Measurements from ENCODE around the gene ZNF512. TPM values are rescaled to one million over a fixed set of nuclear protein-coding genes. Genes with fewer than 3 reads are reported as not detected.
"Not testable (repeated sequence)": the region's sequence is repeated elsewhere in the genome, so short reads cannot be mapped to it uniquely, and the experiment has no call there.

ZNF512 gene
- 43.6 and 52.5 TPM in 2 replicates for total RNA-seq
- long read RNA-seq, transcript ZNF512-202 (14 exons, 3,417 nt) = minor isoform, 18 of 234 reads
- long read RNA-seq, transcript ZNF512-201 (14 exons, 3,541 nt) = major isoform, 93 of 234 reads
- long read RNA-seq, transcript ZNF512-208 (13 exons, 3,543 nt) = minor isoform, 70 of 234 reads
- long read RNA-seq, partial matches to known transcripts = 19 of 234 reads
- long read RNA-seq, other reads (novel, unspliced or antisense) = 34 of 234 reads

GRCh38 chr2:27582695-27583389 lies at the start of gene ZNF512:
Gene ZNF512, plus strand, starts transcription at chr2:27583042. Its CDS starts 71 bp downstream, at chr2:27583113.
- peak; percentile 94 for DNase-seq (ENCODE audit: extremely low spot score, unreplicated experiment)
- peak within 1 kb of the TSS; percentile 86 for H3K4me3 Mint-ChIP-seq (ENCODE audit: unreplicated experiment)
- peaks cover 27% of the 10 kb centered on the region for H3K9me3 Mint-ChIP-seq (ENCODE audit: unreplicated experiment)
- H3K27ac Mint-ChIP-seq (ENCODE audit: unreplicated experiment) = peak within 1 kb of the TSS; percentile 97
- no peaks in the 10 kb centered on the region for H3K27me3 Mint-ChIP-seq (ENCODE audit: unreplicated experiment)
- peaks cover 36% of the 10 kb centered on the region for H3K4me1 Mint-ChIP-seq (ENCODE audit: unreplicated experiment)
- peak; percentile 9 for TF ChIP-seq CTCF (IDR thresholded peaks at IDR 0.05)
- H3K36me3 Mint-ChIP-seq (ENCODE audit: unreplicated experiment) = peaks cover 10% of the 10 kb centered on the region

- no peak for DNase-seq (ENCODE audit: extremely low spot score, unreplicated experiment)
- Mint-ChIP-seq H3K36me3 (ENCODE audit: unreplicated experiment) (no peaks in the 10 kb centered on the region), H3K9me3 (ENCODE audit: unreplicated experiment) (no peaks in the 10 kb centered on the region), H3K4me3 (ENCODE audit: unreplicated experiment) (no peak overlapping the region), H3K27me3 (ENCODE audit: unreplicated experiment) (peaks cover 46% of the 10 kb centered on the region), H3K4me1 (ENCODE audit: unreplicated experiment) (no peaks in the 10 kb centered on the region), H3K27ac (ENCODE audit: unreplicated experiment) (no peak overlapping the region)
- TF ChIP-seq CTCF (IDR thresholded peaks at IDR 0.05) = no peak
Measured at GRCh38 chr2:27537287-27537686, 45.6 kb upstream of the ZNF512 start.

GRCh38 chr2:27538839-27539450 lies 43.9 kb upstream of the ZNF512 start:
- H3K27ac Mint-ChIP-seq (ENCODE audit: unreplicated experiment); H3K4me3 Mint-ChIP-seq (ENCODE audit: unreplicated experiment); DNase-seq (ENCODE audit: extremely low spot score, unreplicated experiment): not testable (repeated sequence)

GRCh38 chr2:27539649-27540048 lies 43.2 kb upstream of the ZNF512 start:
- H3K27ac Mint-ChIP-seq (ENCODE audit: unreplicated experiment); H3K36me3 Mint-ChIP-seq (ENCODE audit: unreplicated experiment); H3K9me3 Mint-ChIP-seq (ENCODE audit: unreplicated experiment); H3K4me1 Mint-ChIP-seq (ENCODE audit: unreplicated experiment); H3K4me3 Mint-ChIP-seq (ENCODE audit: unreplicated experiment); DNase-seq (ENCODE audit: extremely low spot score, unreplicated experiment): not testable (repeated sequence)
- H3K27me3 Mint-ChIP-seq (ENCODE audit: unreplicated experiment) = peaks cover 35% of the 10 kb centered on the region

More at GRCh38 chr2:27538839-27539450, 43.9 kb upstream of the ZNF512 start:
- H3K9me3 Mint-ChIP-seq (ENCODE audit: unreplicated experiment); H3K4me1 Mint-ChIP-seq (ENCODE audit: unreplicated experiment); H3K36me3 Mint-ChIP-seq (ENCODE audit: unreplicated experiment): not testable (repeated sequence)
- H3K27me3 Mint-ChIP-seq (ENCODE audit: unreplicated experiment) = peaks cover 40% of the 10 kb centered on the region

GRCh38 chr2:27544143-27544821 lies 38.6 kb upstream of the ZNF512 start:
- Mint-ChIP-seq H3K27ac (ENCODE audit: unreplicated experiment) (no peak overlapping the region), H3K27me3 (ENCODE audit: unreplicated experiment) (no peaks in the 10 kb centered on the region), H3K9me3 (ENCODE audit: unreplicated experiment) (peaks cover 6% of the 10 kb centered on the region), H3K4me3 (ENCODE audit: unreplicated experiment) (no peak overlapping the region), H3K36me3 (ENCODE audit: unreplicated experiment) (no peaks in the 10 kb centered on the region), H3K4me1 (ENCODE audit: unreplicated experiment) (no peaks in the 10 kb centered on the region)
- DNase-seq (ENCODE audit: extremely low spot score, unreplicated experiment) = no peak
- TF ChIP-seq CTCF (IDR thresholded peaks at IDR 0.05) = no peak

Measured in osteocyte (in vitro differentiated cells).